ENCODE results near the gene THBS2. TPM values are rescaled to one million over a fixed set of nuclear protein-coding genes. Genes with fewer than 3 reads are reported as not detected.
A peak's percentile ranks its signal among the peaks of the same experiment; 100 is the strongest.
"Not testable (repeated sequence)": the region's sequence is repeated elsewhere in the genome, so short reads cannot be mapped to it uniquely, and the experiment has no call there.

The THBS2 gene
- total RNA-seq, 1 experiment from 2014 or later, result 0.28 TPM

DNA sequence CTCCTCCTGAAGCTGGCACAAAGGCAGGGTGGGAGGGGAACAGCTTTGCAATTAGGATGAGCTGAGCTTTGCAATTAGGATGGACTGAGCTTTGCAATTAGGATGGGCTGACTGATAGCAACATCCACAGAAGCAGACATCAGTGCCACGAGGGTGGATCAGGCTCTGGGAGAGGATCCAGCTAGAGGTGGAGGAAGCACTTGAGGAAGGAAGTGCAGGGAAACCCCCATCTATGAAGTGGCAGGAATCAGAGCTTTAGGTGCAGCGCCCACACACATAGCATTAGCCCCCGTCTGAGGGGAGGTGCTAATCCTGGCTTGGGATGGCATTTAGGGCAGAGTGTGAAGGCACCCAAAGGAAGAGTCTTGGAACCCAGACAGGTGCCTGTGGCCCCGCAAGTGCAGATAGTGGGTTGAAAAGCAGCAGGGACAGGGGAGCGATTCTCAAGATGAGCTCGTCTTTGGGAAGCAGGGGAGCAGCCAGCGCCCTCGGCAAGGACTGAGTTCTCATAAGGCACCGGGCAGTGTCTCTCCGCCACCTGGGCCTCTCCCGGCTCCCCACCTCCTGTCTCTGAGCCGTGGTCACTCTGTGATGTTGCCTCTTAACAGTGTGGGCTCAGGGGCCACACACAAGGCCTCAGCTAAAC, 12.0 kb upstream of the THBS2 start:
- no peak overlapping the region for H3K27ac ChIP-seq
- H3K36me3 ChIP-seq, result no peaks in the 10 kb centered on the region
- no peaks in the 10 kb centered on the region; the same call in 1 of the 2 replicates for H3K4me1 ChIP-seq
- H3K27me3 ChIP-seq, result no peaks in the 10 kb centered on the region
- no peaks in the 10 kb centered on the region for H3K9me3 ChIP-seq (replicated peaks)
- no peak overlapping the region for H3K4me3 ChIP-seq
- no peak for DNase-seq

DNA sequence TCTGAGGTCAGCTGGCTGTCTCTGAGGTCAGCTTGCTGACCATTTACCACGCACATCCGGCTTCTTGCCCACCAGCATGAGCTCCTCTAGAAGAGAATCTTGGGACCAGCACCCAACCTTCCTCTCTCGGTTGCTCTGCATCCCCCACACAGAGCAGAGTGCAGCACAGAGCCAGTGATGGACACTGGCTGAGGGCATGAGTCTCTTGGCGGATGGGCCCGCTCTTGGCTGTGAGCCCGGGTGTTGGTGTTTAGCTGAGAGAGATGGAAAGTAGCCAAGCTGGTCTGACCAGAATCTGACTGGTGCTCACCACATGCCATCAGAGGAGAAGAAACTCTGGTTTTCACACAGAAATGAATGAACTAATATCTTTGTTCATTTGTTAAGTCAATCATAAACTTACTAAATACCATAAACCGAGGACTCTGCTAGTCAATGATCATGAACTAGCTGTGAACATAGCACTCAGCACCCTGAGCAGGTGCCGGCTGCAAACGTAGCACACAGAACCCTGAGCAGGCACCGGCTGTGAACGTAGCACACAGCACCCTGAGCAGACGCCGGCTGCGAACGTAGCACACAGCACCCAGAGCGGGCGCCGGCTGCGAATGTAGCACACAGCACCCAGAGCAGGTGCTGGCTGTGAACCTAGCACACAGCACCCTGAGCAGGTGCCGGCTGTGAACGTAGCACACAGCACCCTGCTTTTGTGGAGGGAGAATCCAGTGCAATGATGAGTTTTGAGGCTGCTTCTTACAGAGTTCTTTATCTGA, 10.4 kb upstream of the THBS2 start:
- Histone ChIP-seq H3K36me3 (no peaks in the 10 kb centered on the region), H3K4me1 (no peaks in the 10 kb centered on the region; the same call in 1 of the 2 replicates), H3K9me3 (replicated peaks) (no peaks in the 10 kb centered on the region), H3K27me3 (no peaks in the 10 kb centered on the region), H3K4me3 (no peak overlapping the region), H3K27ac (no peak overlapping the region)
- DNase-seq, result peak; percentile 60 to 65

DNA sequence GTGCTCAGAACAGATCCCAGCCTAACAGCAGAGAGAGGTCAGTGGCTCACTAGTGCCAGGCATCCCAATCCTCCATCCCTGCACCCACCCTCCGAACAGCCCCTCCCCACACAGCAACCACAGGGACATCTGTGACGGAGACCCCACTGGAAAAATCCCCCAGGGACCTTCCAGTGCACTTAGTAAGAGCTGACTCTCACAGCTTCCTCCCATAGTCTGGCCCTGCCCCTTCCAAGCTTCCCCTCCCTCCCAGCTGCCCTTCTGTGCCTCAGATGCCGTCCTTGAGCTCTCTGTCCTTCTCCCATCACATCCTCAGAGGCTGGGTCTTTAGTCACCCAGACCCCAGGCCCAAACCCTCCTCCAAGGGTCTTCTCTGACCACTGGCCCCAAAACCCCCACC, 9.7 kb upstream of the THBS2 start:
- Histone ChIP-seq H3K4me1 (no peaks in the 10 kb centered on the region; the same call in 1 of the 2 replicates), H3K27me3 (no peaks in the 10 kb centered on the region), H3K4me3 (no peak overlapping the region), H3K27ac (no peak overlapping the region), H3K9me3 (replicated peaks) (no peaks in the 10 kb centered on the region), H3K36me3 (no peaks in the 10 kb centered on the region)
- peak in 1 of 2 experiments; percentile 28 for DNase-seq

DNA sequence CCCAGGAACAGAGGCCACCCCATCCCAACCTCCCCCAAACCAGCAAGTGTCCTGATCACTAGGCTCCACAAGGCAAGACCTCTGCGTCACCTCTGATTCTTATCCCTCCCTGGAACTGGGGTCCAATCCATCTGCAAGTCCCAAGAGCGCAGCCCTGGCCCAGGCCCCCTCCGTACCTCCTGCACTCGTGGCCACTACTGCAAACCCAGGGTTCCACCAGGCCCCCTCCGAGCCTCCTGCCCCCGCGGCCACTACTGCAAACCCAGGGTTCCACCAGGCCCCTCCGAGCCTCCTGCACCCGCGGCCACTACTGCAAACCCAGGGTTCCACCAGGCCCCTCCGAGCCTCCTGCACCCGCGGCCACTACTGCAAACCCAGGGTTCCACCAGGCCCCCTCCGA, 9.0 kb upstream of the THBS2 start:
- not testable (repeated sequence) for H3K9me3 ChIP-seq (replicated peaks); H3K4me1 ChIP-seq; H3K36me3 ChIP-seq; H3K4me3 ChIP-seq; H3K27me3 ChIP-seq; DNase-seq; H3K27ac ChIP-seq

DNA sequence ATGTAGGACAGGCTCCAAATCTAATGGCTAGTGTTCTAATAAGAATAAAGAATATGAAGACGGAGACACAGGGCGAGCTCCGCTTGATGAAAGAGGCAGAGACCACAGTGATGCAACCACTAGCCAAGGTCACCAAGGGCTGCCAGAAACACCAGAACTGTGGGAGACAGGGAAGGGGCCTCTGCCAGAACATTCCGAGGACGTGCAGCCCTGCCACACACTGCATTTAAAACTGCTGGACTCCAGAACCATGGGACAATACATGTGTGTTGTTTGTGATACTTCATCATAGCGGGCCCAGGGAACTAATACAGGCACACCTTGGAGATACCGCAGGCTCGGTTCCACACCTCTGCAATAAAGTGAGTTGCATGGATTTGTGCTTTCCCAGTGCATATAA, 2.9 kb upstream of the THBS2 start:
- no peak overlapping the region for H3K27ac ChIP-seq
- no peaks in the 10 kb centered on the region for H3K36me3 ChIP-seq
- no peaks in the 10 kb centered on the region for H3K27me3 ChIP-seq
- no peak overlapping the region for H3K4me3 ChIP-seq
- no peak for DNase-seq
- H3K4me1 ChIP-seq, result no peaks in the 10 kb centered on the region
- no peaks in the 10 kb centered on the region for H3K9me3 ChIP-seq (replicated peaks)

DNA sequence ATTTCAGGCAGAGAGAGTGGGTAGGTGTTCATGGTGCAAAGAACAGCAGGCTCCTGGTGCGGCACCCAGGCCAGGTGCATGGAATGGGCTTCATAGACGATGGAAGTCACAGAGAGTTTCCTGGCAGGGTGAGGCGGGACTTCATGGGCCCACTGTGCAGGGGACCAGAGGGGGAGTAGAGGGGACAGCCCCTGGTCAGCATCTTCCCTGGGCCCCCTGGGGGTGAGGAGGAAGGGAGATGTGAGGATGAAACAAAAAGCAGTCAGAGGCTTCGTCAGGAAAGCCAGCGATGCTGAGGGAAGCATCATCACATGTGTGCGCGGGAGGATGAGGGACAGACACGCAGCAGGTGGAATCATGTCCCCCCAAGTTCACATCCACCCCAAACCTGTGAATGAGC, 2.4 kb upstream of the THBS2 start:
- Histone ChIP-seq H3K27me3 (no peaks in the 10 kb centered on the region), H3K27ac (no peak overlapping the region), H3K36me3 (no peaks in the 10 kb centered on the region), H3K4me3 (no peak overlapping the region), H3K4me1 (no peaks in the 10 kb centered on the region), H3K9me3 (replicated peaks) (no peaks in the 10 kb centered on the region)
- no peak for DNase-seq

DNA sequence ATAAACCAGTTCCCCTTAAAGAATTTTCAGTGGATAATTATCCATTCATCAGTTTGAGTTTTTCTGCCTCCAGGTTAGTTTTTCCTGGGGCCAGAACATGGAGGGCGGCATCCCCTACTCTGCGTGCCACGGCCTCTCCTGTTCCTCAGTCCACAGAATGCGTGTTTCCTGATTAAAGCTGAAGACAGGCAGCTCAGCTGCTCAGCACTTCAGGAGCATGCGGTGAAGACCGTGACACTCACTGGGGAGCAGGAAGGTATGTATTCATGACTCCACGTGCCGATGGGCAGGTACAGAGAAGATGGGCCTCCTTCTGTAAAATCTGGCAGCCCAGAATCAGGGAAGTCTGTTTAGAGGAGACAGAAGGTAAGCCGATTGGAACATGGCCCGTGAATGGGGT, 2.0 kb upstream of the THBS2 start:
- Histone ChIP-seq H3K27ac (no peak overlapping the region), H3K9me3 (replicated peaks) (no peaks in the 10 kb centered on the region), H3K27me3 (no peaks in the 10 kb centered on the region), H3K4me1 (no peaks in the 10 kb centered on the region), H3K4me3 (no peak overlapping the region), H3K36me3 (no peaks in the 10 kb centered on the region)
- no peak for DNase-seq

DNA sequence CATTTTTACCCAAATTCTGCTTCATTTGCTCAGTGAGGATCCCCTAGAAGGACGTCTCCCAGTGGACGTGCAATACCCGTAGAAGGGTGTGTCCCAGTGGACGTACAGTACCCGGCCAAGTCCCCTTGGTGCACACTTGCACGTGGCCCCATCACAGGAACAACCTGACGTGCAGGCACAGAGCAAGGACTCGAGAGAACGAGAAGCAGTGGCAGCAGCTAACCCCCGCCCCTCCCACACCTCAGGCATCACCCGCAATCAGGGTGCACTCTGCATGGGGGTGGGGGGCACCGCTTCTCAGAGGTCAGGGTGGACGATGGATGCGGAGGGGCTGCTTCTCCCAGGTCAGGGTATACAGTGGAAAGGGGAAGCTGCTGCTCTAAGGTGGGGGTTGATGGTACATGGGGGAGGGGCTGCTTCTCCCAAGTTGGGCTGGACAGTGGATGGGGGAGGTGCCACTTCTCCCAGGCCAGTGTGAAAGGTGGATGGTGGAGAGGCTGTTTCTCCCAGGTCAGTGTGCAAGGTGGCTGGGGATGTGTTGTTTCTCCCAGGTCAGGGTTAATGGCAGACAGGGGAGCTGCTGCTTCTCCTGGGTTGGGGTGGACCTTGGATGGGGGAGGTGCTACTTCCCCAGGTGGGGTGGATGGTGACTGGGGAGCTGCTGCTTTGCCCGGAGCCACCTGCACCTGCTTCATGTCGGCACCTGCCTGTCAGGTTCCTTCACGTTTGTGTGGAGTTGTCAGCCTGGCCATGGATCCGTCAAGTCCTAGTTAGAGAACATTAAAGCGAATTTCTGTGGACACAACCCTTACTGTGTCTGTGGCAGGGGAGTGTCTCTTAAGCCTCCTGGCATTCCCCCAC, 1.0 kb upstream of the THBS2 start:
- Histone ChIP-seq H3K27me3 (no peaks in the 10 kb centered on the region), H3K4me1 (no peaks in the 10 kb centered on the region), H3K9me3 (replicated peaks) (no peaks in the 10 kb centered on the region), H3K27ac (no peak overlapping the region), H3K36me3 (no peaks in the 10 kb centered on the region), H3K4me3 (no peak overlapping the region)
- DNase-seq, result no peak

DNA sequence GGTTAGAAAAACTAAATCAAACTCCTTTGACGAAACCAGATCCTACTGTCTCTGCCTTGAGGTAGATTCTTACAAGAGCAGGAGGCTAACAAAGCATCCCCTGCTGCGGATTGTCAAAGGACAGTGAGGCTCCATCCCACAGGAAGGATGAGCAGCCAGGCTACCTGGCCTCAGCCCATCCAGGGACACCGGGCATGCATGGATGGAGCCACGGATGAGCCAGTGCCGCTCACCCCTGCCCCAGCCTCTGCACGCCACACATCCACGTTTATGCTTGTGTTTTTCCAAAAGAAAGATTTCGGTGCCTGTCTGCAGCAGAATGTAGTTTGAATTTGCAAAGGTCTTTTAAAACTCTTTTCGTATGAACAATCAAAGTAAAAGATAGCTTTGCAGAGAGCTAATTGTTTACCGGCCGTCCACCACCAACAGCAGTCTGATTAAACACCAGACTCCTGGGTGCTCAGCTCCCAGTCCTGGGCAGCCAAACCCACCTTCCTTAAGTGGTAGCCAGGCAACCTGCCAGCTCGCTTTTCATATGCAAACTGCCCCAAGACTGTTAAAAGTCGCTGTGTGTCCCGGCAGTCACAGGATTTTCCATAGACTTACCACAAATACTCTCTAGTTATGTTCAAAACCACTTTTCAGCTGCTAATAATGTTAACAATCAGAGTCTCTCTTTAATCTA, 999 bp downstream of the THBS2 start:
- H3K27me3 ChIP-seq, result no peaks in the 10 kb centered on the region
- H3K27ac ChIP-seq, result no peak overlapping the region
- H3K9me3 ChIP-seq (replicated peaks), result no peaks in the 10 kb centered on the region
- no peak for DNase-seq
- H3K4me1 ChIP-seq, result no peaks in the 10 kb centered on the region
- no peak overlapping the region for H3K4me3 ChIP-seq
- no peaks in the 10 kb centered on the region for H3K36me3 ChIP-seq

DNA sequence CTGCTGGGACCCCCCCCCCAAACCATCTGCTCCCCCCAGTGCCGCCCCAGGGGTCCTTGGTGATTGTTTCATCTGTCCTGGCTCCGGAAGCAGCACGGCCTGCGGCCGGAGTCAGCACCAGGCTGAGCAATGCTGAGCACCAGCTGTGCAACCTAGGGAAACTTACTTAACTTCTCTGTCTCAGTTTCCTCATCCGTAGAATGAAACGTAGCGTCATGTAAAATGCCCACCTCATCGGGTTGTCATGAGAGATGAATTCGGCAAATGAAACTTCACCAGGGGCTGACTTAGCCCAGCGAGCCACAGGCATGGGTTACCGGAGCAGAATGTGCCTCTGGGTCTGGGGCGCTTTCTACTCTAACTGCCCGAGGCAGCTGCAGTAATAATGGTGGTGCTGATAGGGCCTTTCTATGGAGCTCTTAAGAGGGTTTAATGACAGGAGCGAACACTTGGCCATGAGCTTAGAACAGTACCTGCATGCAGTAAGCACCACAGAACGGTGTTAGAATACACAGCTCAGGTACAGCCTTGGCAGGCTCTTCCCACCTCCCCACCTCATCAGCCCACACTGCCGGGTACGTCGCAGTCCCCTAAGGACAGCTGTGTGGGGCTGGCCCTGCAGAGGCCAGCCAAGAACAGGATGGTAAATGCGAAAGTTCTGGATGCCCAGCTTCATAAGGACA, 1.7 kb downstream of the THBS2 start:
- Histone ChIP-seq H3K27me3 (no peaks in the 10 kb centered on the region), H3K36me3 (no peaks in the 10 kb centered on the region), H3K9me3 (replicated peaks) (0 out of 2 replicates have a peak, but pooled peaks cover 3% of the 10 kb centered on the region), H3K4me3 (no peak overlapping the region), H3K4me1 (no peaks in the 10 kb centered on the region), H3K27ac (no peak overlapping the region)
- DNase-seq, result no peak

DNA sequence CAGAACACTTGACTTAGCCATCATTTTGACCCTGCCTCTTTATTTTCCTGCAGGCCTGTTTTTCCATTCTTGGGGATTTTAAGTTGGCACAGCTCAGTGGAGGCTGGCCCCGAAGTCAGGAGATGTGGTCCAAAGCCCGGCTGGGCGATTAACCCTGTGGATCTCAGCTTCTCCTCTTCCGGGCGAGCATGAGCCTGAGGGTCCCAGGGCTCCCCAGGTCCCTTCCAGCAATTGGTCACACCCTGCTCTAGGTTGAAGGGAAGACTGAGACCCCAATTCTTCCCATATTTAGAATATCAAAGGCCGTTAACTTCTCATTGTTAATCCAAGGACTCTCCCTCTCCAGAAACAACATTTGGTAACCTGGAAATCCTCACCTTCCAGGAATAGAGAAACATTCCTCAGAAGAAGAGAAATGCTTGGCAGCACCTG, 2.3 kb downstream of the THBS2 start:
- Histone ChIP-seq H3K27ac (no peak overlapping the region), H3K27me3 (no peaks in the 10 kb centered on the region), H3K9me3 (replicated peaks) (0 out of 2 replicates have a peak, but pooled peaks cover 3% of the 10 kb centered on the region), H3K4me1 (no peaks in the 10 kb centered on the region), H3K4me3 (no peak overlapping the region), H3K36me3 (no peaks in the 10 kb centered on the region)
- no peak for DNase-seq

DNA sequence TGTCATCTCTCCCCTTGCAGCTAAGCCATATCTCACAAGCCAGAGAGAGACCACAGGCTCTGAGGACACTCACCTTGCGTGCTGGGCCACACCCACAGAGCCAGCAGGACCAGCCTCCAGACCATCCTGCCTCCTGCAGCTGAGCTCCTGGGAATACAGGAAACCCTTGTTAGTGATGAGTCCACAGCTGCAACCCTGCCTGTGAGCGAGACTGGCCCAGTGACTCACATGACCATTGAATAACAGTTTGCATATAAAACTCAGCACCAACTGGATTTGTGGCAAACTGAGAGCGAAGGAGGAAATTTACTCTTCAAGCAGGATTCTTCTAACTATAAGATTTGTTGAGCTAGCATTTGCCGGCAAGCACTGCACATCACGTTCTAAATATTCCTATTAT, 3.0 kb downstream of the THBS2 start:
- H3K9me3 ChIP-seq (replicated peaks), result 0 out of 2 replicates have a peak, but pooled peaks cover 3% of the 10 kb centered on the region
- DNase-seq, result peak; percentile 51 to 66
- H3K4me3 ChIP-seq, result no peak overlapping the region
- H3K4me1 ChIP-seq, result no peaks in the 10 kb centered on the region
- no peaks in the 10 kb centered on the region for H3K27me3 ChIP-seq
- H3K27ac ChIP-seq, result no peak overlapping the region
- no peaks in the 10 kb centered on the region for H3K36me3 ChIP-seq

DNA sequence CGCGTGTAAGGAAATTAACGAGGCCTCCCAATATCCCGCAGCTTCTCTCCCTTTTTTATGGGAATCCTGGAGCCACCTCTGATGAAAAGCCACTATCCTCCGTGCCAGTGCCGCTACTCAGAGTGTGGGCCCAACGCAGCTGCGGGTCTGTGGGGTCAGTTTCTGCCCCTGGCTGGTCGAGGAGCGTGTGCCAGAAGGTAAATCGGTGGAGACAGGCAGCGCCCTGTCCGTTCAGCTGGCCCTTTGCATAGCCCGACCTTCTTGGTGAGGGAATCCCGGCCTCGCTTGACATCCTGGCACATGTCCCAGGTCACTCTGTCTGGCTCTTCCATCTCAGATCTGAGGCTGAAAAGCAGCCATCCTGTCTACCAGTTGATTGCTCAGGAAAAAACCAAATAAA, 4.6 kb downstream of the THBS2 start:
- H3K27me3 ChIP-seq, result no peaks in the 10 kb centered on the region
- H3K4me3 ChIP-seq, result no peak overlapping the region
- no peaks in the 10 kb centered on the region for H3K36me3 ChIP-seq
- DNase-seq, result no peak
- H3K9me3 ChIP-seq (replicated peaks), result 0 out of 2 replicates have a peak, but pooled peaks cover 3% of the 10 kb centered on the region
- H3K4me1 ChIP-seq, result no peaks in the 10 kb centered on the region
- H3K27ac ChIP-seq, result no peak overlapping the region

DNA sequence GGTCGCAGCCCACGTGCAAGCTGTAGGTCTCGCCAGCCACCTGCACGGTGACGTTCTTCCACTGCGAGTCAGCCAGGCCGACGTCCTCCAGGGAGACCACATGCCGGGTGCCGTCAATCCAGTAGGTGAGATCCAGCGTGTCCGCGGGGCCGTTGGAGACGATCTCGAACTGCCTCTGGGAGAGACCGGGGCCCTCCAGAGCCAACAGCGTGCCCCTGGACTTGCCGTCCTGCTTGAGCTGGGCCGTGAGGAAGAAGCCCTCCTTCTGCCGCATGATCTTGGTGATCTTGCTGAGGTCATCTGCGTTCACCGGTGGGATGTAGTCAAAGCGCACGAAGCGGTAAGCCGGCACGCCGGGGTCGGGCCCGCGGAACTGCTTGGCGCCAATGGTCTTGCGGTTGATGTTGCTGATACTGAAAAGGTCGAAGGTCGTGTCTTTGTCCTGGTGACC, 5.1 kb downstream of the THBS2 start:
- no peaks in the 10 kb centered on the region for H3K36me3 ChIP-seq
- no peak overlapping the region for H3K27ac ChIP-seq
- 0 out of 2 replicates have a peak, but pooled peaks cover 3% of the 10 kb centered on the region for H3K9me3 ChIP-seq (replicated peaks)
- no peak overlapping the region for H3K4me3 ChIP-seq
- no peaks in the 10 kb centered on the region for H3K27me3 ChIP-seq
- no peak for DNase-seq
- no peaks in the 10 kb centered on the region for H3K4me1 ChIP-seq
